Measurements from ENCODE around the gene CTNNA2. TPM values are rescaled to one million over a fixed set of nuclear protein-coding genes. Genes with fewer than 3 reads are reported as not detected.
A peak's percentile ranks its signal among the peaks of the same experiment; 100 is the strongest.

CTNNA2 gene
- total and polyA plus RNA-seq, 2 of the 8 experiments (the other 6 are each of a cell fraction or from before 2014, with no cell fraction given) = 3.9 to 9.0 TPM

GRCh38 chr2:80364524-80365212 is 851.8 kb downstream of the CTNNA2 start (continued):
- TF ChIP-seq, protein P1, sequence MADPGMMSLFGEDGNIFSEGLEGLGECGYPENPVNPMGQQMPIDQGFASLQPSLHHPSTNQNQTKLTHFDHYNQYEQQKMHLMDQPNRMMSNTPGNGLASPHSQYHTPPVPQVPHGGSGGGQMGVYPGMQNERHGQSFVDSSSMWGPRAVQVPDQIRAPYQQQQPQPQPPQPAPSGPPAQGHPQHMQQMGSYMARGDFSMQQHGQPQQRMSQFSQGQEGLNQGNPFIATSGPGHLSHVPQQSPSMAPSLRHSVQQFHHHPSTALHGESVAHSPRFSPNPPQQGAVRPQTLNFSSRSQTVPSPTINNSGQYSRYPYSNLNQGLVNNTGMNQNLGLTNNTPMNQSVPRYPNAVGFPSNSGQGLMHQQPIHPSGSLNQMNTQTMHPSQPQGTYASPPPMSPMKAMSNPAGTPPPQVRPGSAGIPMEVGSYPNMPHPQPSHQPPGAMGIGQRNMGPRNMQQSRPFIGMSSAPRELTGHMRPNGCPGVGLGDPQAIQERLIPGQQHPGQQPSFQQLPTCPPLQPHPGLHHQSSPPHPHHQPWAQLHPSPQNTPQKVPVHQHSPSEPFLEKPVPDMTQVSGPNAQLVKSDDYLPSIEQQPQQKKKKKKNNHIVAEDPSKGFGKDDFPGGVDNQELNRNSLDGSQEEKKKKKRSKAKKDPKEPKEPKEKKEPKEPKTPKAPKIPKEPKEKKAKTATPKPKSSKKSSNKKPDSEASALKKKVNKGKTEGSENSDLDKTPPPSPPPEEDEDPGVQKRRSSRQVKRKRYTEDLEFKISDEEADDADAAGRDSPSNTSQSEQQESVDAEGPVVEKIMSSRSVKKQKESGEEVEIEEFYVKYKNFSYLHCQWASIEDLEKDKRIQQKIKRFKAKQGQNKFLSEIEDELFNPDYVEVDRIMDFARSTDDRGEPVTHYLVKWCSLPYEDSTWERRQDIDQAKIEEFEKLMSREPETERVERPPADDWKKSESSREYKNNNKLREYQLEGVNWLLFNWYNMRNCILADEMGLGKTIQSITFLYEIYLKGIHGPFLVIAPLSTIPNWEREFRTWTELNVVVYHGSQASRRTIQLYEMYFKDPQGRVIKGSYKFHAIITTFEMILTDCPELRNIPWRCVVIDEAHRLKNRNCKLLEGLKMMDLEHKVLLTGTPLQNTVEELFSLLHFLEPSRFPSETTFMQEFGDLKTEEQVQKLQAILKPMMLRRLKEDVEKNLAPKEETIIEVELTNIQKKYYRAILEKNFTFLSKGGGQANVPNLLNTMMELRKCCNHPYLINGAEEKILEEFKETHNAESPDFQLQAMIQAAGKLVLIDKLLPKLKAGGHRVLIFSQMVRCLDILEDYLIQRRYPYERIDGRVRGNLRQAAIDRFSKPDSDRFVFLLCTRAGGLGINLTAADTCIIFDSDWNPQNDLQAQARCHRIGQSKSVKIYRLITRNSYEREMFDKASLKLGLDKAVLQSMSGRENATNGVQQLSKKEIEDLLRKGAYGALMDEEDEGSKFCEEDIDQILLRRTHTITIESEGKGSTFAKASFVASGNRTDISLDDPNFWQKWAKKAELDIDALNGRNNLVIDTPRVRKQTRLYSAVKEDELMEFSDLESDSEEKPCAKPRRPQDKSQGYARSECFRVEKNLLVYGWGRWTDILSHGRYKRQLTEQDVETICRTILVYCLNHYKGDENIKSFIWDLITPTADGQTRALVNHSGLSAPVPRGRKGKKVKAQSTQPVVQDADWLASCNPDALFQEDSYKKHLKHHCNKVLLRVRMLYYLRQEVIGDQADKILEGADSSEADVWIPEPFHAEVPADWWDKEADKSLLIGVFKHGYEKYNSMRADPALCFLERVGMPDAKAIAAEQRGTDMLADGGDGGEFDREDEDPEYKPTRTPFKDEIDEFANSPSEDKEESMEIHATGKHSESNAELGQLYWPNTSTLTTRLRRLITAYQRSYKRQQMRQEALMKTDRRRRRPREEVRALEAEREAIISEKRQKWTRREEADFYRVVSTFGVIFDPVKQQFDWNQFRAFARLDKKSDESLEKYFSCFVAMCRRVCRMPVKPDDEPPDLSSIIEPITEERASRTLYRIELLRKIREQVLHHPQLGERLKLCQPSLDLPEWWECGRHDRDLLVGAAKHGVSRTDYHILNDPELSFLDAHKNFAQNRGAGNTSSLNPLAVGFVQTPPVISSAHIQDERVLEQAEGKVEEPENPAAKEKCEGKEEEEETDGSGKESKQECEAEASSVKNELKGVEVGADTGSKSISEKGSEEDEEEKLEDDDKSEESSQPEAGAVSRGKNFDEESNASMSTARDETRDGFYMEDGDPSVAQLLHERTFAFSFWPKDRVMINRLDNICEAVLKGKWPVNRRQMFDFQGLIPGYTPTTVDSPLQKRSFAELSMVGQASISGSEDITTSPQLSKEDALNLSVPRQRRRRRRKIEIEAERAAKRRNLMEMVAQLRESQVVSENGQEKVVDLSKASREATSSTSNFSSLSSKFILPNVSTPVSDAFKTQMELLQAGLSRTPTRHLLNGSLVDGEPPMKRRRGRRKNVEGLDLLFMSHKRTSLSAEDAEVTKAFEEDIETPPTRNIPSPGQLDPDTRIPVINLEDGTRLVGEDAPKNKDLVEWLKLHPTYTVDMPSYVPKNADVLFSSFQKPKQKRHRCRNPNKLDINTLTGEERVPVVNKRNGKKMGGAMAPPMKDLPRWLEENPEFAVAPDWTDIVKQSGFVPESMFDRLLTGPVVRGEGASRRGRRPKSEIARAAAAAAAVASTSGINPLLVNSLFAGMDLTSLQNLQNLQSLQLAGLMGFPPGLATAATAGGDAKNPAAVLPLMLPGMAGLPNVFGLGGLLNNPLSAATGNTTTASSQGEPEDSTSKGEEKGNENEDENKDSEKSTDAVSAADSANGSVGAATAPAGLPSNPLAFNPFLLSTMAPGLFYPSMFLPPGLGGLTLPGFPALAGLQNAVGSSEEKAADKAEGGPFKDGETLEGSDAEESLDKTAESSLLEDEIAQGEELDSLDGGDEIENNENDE (IDR thresholded peaks at IDR 0.05; ENCODE audit: insufficient replicate concordance, low read length) = peak; percentile 78
- TF ChIP-seq JUND (IDR thresholded peaks at IDR 0.05; ENCODE audit: low read length) = no peak
- TF ChIP-seq, protein P2, sequence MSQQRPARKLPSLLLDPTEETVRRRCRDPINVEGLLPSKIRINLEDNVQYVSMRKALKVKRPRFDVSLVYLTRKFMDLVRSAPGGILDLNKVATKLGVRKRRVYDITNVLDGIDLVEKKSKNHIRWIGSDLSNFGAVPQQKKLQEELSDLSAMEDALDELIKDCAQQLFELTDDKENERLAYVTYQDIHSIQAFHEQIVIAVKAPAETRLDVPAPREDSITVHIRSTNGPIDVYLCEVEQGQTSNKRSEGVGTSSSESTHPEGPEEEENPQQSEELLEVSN (IDR thresholded peaks at IDR 0.05) = no peak
- no peak for TF ChIP-seq YY1 (IDR thresholded peaks at IDR 0.05; ENCODE audit: low read depth, low read length)
- TF ChIP-seq, protein P3, sequence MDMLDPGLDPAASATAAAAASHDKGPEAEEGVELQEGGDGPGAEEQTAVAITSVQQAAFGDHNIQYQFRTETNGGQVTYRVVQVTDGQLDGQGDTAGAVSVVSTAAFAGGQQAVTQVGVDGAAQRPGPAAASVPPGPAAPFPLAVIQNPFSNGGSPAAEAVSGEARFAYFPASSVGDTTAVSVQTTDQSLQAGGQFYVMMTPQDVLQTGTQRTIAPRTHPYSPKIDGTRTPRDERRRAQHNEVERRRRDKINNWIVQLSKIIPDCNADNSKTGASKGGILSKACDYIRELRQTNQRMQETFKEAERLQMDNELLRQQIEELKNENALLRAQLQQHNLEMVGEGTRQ (IDR thresholded peaks at IDR 0.05; ENCODE audit: low read length) = no peak
- no peak for TF ChIP-seq SIRT6 (IDR thresholded peaks at IDR 0.05; ENCODE audit: low read length)
- peak; percentile 88 for TF ChIP-seq NANOG (IDR thresholded peaks at IDR 0.05; ENCODE audit: insufficient read depth, low read depth, low read length, poor library complexity, severe bottlenecking)
- TF ChIP-seq CTBP2 (IDR thresholded peaks at IDR 0.05; ENCODE audit: borderline replicate concordance, insufficient read depth, insufficient read length, low read length) = no peak

All from H1 (cell line).